HG03565 (cell line): ENCODE data around the gene UBB.
A peak's percentile ranks its signal among the peaks of the same experiment; 100 is the strongest.

Experiments used
- ATAC-seq: cut with Tn5 transposase; IDR thresholded peaks from one replicate; pipeline ENCODE4 v1.9.1; 2021; ENCODE audit warnings: mild to moderate bottlenecking, moderate library complexity; ENCODE audit not compliant: unreplicated experiment

UBB gene

GRCh38 chr17:16380640-16381495, at the start of gene UBB:
TSS of gene UBB (plus strand) at chr17:16381091. CDS start at chr17:16381908, 817 bp downstream.
- peak; percentile 83 for ATAC-seq

GRCh38 chr17:16338391-16338790, 42.5 kb upstream of the UBB start:
- ATAC-seq = no peak

GRCh38 chr17:16339402-16339801, 41.5 kb upstream of the UBB start:
- ATAC-seq = no peak

- ATAC-seq = no peak
Measured at GRCh38 chr17:16339959-16340358, 40.9 kb upstream of the UBB start.

GRCh38 chr17:16342979-16343378, 37.9 kb upstream of the UBB start:
- no peak for ATAC-seq

GRCh38 chr17:16343569-16343968, 37.3 kb upstream of the UBB start:
- ATAC-seq = no peak

GRCh38 chr17:16345565-16345964, 35.3 kb upstream of the UBB start:
- ATAC-seq = no peak

- ATAC-seq = no peak
Measured at GRCh38 chr17:16346721-16347271, 34.1 kb upstream of the UBB start.

- ATAC-seq = no peak
Measured at GRCh38 chr17:16348586-16348985, 32.3 kb upstream of the UBB start.

GRCh38 chr17:16349431-16349830, 31.5 kb upstream of the UBB start:
- ATAC-seq = no peak

- no peak for ATAC-seq
Measured at GRCh38 chr17:16351831-16352230, 29.1 kb upstream of the UBB start.

GRCh38 chr17:16352303-16352666, 28.6 kb upstream of the UBB start:
- ATAC-seq = no peak

GRCh38 chr17:16352667-16353316, 28.1 kb upstream of the UBB start:
- ATAC-seq = peak; percentile 34

GRCh38 chr17:16353317-16354174, 27.3 kb upstream of the UBB start, which contains the start of gene CENPV:
TSS of gene CENPV (minus strand) at chr17:16353469. CDS start at chr17:16353436, 33 bp downstream.
- ATAC-seq = peak; percentile 51

GRCh38 chr17:16354585-16354984, 26.3 kb upstream of the UBB start:
- ATAC-seq = no peak

GRCh38 chr17:16358394-16358793, 22.5 kb upstream of the UBB start:
- no peak for ATAC-seq

GRCh38 chr17:16361874-16362273, 19.0 kb upstream of the UBB start:
- no peak for ATAC-seq

GRCh38 chr17:16363749-16364536, 16.9 kb upstream of the UBB start:
- peak; percentile 71 for ATAC-seq

- ATAC-seq = no peak
Measured at GRCh38 chr17:16364625-16365024, 16.3 kb upstream of the UBB start.

GRCh38 chr17:16371742-16372141, 9.1 kb upstream of the UBB start:
- ATAC-seq = no peak
